H9 (cell line): ENCODE data around the gene STEAP2. TPM values are rescaled to one million over a fixed set of nuclear protein-coding genes. Genes with fewer than 3 reads are reported as not detected.
A peak's percentile ranks its signal among the peaks of the same experiment; 100 is the strongest.

Experiments used
- DNase-seq: peaks from one replicate; pipeline ENCODE4 v3.0.0-alpha.2; 2017
- H2AFZ ChIP-seq: one replicate; pipeline ENCODE4 v1.6.1; 2013; ENCODE audit warnings: mild to moderate bottlenecking, low read length, control low read depth, moderate library complexity
- H2AK5ac ChIP-seq: 2 replicates; pipeline ENCODE4 v1.6.1; 2013; ENCODE audit warnings: low read length, control low read depth, mixed read lengths; ENCODE audit not compliant: insufficient read length
- H2BK120ac ChIP-seq: one replicate; pipeline ENCODE4 v1.6.1; 2013; ENCODE audit warnings: low read depth, mild to moderate bottlenecking, low read length, control low read depth, inconsistent platforms; ENCODE audit not compliant: poor library complexity, severe bottlenecking
- H2BK12ac ChIP-seq: 2 replicates; pipeline ENCODE4 v1.6.1; 2013; ENCODE audit warnings: low read length, control low read depth, mixed read lengths, low read depth; ENCODE audit not compliant: insufficient read length
- H2BK15ac ChIP-seq: 2 replicates; pipeline ENCODE4 v1.6.1; 2013; ENCODE audit warnings: low read depth, low read length, control low read depth
- H2BK20ac ChIP-seq: one replicate; pipeline ENCODE4 v1.6.1; 2013; ENCODE audit warnings: low read depth, mild to moderate bottlenecking, low read length, control low read depth, inconsistent platforms; ENCODE audit not compliant: poor library complexity, severe bottlenecking
- H2BK5ac ChIP-seq: 2 replicates; pipeline ENCODE4 v1.6.1; 2013; ENCODE audit warnings: low read length, control low read depth, mixed read lengths; ENCODE audit not compliant: insufficient read length
- H3K14ac ChIP-seq: 2 replicates; pipeline ENCODE4 v1.6.1; 2013; ENCODE audit warnings: low read length, control low read depth; ENCODE audit not compliant: insufficient read depth
- H3K18ac ChIP-seq: 2 replicates; pipeline ENCODE4 v1.6.1; 2013; ENCODE audit warnings: low read depth, mild to moderate bottlenecking, mixed read lengths, low read length, control low read depth; ENCODE audit not compliant: insufficient read length
- H3K23ac ChIP-seq: 2 replicates; pipeline ENCODE4 v1.6.1; 2013; ENCODE audit warnings: low read length, control low read depth, mixed read lengths, low read depth; ENCODE audit not compliant: insufficient read length
- H3K23me2 ChIP-seq: 2 replicates; pipeline ENCODE4 v1.6.1; 2013; ENCODE audit warnings: low read depth, mild to moderate bottlenecking, mixed read lengths, low read length, control low read depth; ENCODE audit not compliant: insufficient read length, poor library complexity, severe bottlenecking
- H3K27ac ChIP-seq: 2 replicates; pipeline ENCODE4 v1.5.1; 2013; ENCODE audit warnings: low read length, control low read depth, mixed read lengths, low read depth; ENCODE audit not compliant: insufficient read length
- H3K27me3 ChIP-seq: 2 replicates; pipeline ENCODE4 v1.6.1; 2013; ENCODE audit warnings: low read length, control low read depth, inconsistent platforms; ENCODE audit not compliant: insufficient read depth
- H3K4ac ChIP-seq: 2 replicates; pipeline ENCODE4 v1.6.1; 2013; ENCODE audit warnings: low read depth, mild to moderate bottlenecking, control low read depth, inconsistent platforms, low read length, moderate library complexity
- H3K4me1 ChIP-seq: 2 replicates; pipeline ENCODE4 v1.6.1; 2013; ENCODE audit warnings: low read length, control low read depth, inconsistent platforms; ENCODE audit not compliant: insufficient read depth
- H3K4me2 ChIP-seq: 2 replicates; pipeline ENCODE4 v1.6.1; 2013; ENCODE audit warnings: low read length, control low read depth, mixed read lengths; ENCODE audit not compliant: insufficient read length, insufficient read depth
- H3K56ac ChIP-seq: 2 replicates; pipeline ENCODE4 v1.6.1; 2013; ENCODE audit warnings: low read depth, mild to moderate bottlenecking, mixed read lengths, low read length, control low read depth; ENCODE audit not compliant: insufficient read length
- H3K79me1 ChIP-seq: 2 replicates; pipeline ENCODE4 v1.6.1; 2013; ENCODE audit warnings: low read depth, mild to moderate bottlenecking, moderate library complexity, low read length, control low read depth, inconsistent platforms; ENCODE audit not compliant: insufficient read depth, poor library complexity, severe bottlenecking
- H3K79me2 ChIP-seq: 2 replicates; pipeline ENCODE4 v1.6.1; 2013; ENCODE audit warnings: low read length, control low read depth, inconsistent platforms; ENCODE audit not compliant: insufficient read depth
- H3K9ac ChIP-seq: 2 replicates; pipeline ENCODE4 v1.6.1; 2013; ENCODE audit warnings: low read length, control low read depth, mixed read lengths; ENCODE audit not compliant: insufficient read length; ENCODE audit errors: extremely low read depth
- H3K9me3 ChIP-seq: one replicate; pipeline ENCODE4 v1.6.1; 2013; ENCODE audit warnings: low read depth, low read length, inconsistent platforms; ENCODE audit not compliant: control insufficient read depth
- H3T11ph ChIP-seq: one replicate; pipeline ENCODE4 v1.6.1; 2013; ENCODE audit warnings: mild to moderate bottlenecking, low read length, control low read depth, inconsistent platforms
- H4K20me1 ChIP-seq: one replicate; pipeline ENCODE4 v1.6.1; 2013; ENCODE audit not compliant: control insufficient read depth, insufficient read length, insufficient read depth
- H4K5ac ChIP-seq: 2 replicates; pipeline ENCODE4 v1.6.1; 2013; ENCODE audit warnings: low read depth, mild to moderate bottlenecking, mixed read lengths, low read length, control low read depth; ENCODE audit not compliant: insufficient read length
- H4K8ac ChIP-seq: replicated peaks from 2 replicates; pipeline ENCODE4 v1.6.1; 2013; ENCODE audit warnings: low read length, control low read depth, mixed read lengths, low read depth; ENCODE audit not compliant: insufficient read length
- H4K91ac ChIP-seq: 2 replicates; pipeline ENCODE4 v1.6.1; 2013; ENCODE audit warnings: low read depth, mild to moderate bottlenecking, moderate library complexity, mixed read lengths, low read length, control low read depth; ENCODE audit not compliant: insufficient read length
- H3K27ac Mint-ChIP-seq, 3 experiments: 2 replicates in 2 of 3; 3 replicates in 1 of 3; pipeline ENCODE4 v1.8.0; 2020 to 2021; ENCODE audit warnings: mixed read lengths in 3 of 3, mild to moderate bottlenecking in 1 of 3, moderate library complexity in 1 of 3
- H3K27me3 Mint-ChIP-seq: 2 replicates; pipeline ENCODE4 v1.8.0; 2021; ENCODE audit warnings: low read depth, mild to moderate bottlenecking, moderate library complexity, mixed read lengths
- H3K36me3 Mint-ChIP-seq, 3 experiments: 2 replicates in 2 of 3; 3 replicates in 1 of 3; pipeline ENCODE4 v1.8.0; 2020 to 2021; ENCODE audit warnings: low read depth in 3 of 3, mixed read lengths in 3 of 3; ENCODE audit not compliant: insufficient read depth in 1 of 3
- H3K4me1 Mint-ChIP-seq, 2 experiments: 2 replicates each; pipeline ENCODE4 v1.8.0; 2020; ENCODE audit warnings: mixed read lengths in 2 of 2
- H3K4me3 Mint-ChIP-seq, 2 experiments: 2 replicates in 1 of 2; 3 replicates in 1 of 2; pipeline ENCODE4 v1.8.0; 2020 to 2021; ENCODE audit warnings: mild to moderate bottlenecking in 2 of 2, mixed read lengths in 2 of 2, moderate library complexity in 1 of 2
- H3K9me3 Mint-ChIP-seq, 2 experiments: 2 replicates in 1 of 2; 3 replicates in 1 of 2; pipeline ENCODE4 v1.8.0; 2020; ENCODE audit warnings: mild to moderate bottlenecking in 2 of 2, mixed read lengths in 2 of 2, moderate library complexity in 1 of 2
- CTCF ChIP-seq: fragments of 200-600 bp; sonication (generic); conservative IDR thresholded peaks from 3 replicates; pipeline ENCODE4 v1.8.0; 2021; ENCODE audit warnings: antibody characterized with exemption, mild to moderate bottlenecking
- total RNA-seq: library from RNA; stranded (reverse); gene quantifications from 2 replicates; pipeline ENCODE4 v1.2.1, GENCODE V29; 2021

The STEAP2 gene
- total RNA-seq, 1 experiment from 2014 or later = 6.7 TPM

GRCh38 chr7:90262438-90262837 lies 50.9 kb downstream of the STEAP2 start:
- Histone ChIP-seq H2BK120ac (no peak overlapping the region), H3K23ac (no peak overlapping the region), H4K5ac (no peak overlapping the region), H3K4me1 (no peaks in the 10 kb centered on the region), H3K14ac (no peak overlapping the region), H3K4ac (no peak overlapping the region), H2BK20ac (no peak overlapping the region), H3K79me1 (no peaks in the 10 kb centered on the region), H4K91ac (no peak overlapping the region), H2BK5ac (no peak overlapping the region), H2BK15ac (no peak overlapping the region), H3T11ph (no peak overlapping the region), H4K20me1 (no peaks in the 10 kb centered on the region), H3K79me2 (no peaks in the 10 kb centered on the region), H2BK12ac (no peak overlapping the region), H3K9me3 (no peaks in the 10 kb centered on the region), H3K56ac (no peak overlapping the region), H2AK5ac (no peak overlapping the region), H2AFZ (no peak overlapping the region), H3K27me3 (no peaks in the 10 kb centered on the region), H3K27ac (no peak overlapping the region), H3K23me2 (no peaks in the 10 kb centered on the region), H4K8ac (no peak overlapping the region), H3K18ac (no peak overlapping the region), H3K4me2 (no peak overlapping the region), H3K9ac (no peak overlapping the region)
- Mint-ChIP-seq H3K9me3 (no peaks in the 10 kb centered on the region), H3K27me3 (no peaks in the 10 kb centered on the region), H3K36me3 (no peaks in the 10 kb centered on the region), H3K4me3 (no peak overlapping the region), H3K4me1 (no peaks in the 10 kb centered on the region), H3K27ac (no peak overlapping the region)
- DNase-seq = no peak
- TF ChIP-seq CTCF = peak; percentile 62
